WI38 (cell line): Measurements from ENCODE around the gene ZNF197.
"Not testable (repeated sequence)": the region's sequence is repeated elsewhere in the genome, so short reads cannot be mapped to it uniquely, and the experiment has no call there.

Experiments used
- H3K4me3 ChIP-seq: 2 replicates; pipeline ENCODE4 v1.5.1; 2011; ENCODE audit warnings: low read depth, mild to moderate bottlenecking, control low read depth, low read length
- TF ChIP-seq, protein P1 (sequence below): IDR thresholded peaks from 2 replicates; pipeline ENCODE4 v1.5.1; 2012; ENCODE audit warnings: low read depth, mild to moderate bottlenecking, control low read depth, low read length

Gene ZNF197

DNA sequence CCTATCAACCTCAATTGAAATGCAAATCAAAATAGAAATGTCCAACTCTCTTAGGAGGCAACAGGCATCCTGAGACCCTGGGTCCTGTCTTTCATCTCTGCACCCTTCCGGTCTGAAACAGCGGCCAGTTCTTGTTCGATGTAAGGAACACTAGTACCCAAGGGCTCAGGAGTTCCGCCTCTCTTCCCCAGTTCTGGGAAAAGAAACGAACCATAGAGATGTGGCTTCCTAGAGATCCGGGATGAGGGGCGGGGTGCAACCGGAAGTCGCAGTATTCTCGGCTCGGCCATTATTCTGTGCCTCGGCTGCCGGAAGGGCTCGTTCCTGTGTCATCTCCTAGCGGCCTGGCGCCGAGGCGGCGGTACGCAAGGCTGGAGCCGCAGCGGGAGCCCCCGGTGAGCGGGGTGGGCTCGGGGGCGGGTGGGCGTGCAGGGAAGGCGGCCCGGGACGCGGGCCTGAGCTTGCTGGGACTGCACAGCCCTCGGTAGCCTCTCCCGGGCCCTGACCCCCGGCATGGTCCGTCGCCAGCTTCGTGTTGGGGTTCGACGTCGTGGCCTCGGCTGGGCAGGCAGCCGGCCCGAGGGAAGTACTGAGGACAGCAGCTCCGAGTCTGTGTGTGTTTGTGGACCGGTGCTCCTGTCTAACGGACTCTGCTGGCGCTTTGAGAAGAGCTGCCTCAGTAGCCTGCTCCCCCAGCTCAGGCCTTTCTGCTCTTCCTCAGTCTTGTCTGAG is at the start of gene ZNF197:
TSS of gene ZNF197 (plus strand) at position 288 of the 732 bp plus-strand sequence. CDS start 4,119 bp downstream, outside the sequence.
- TF ChIP-seq, protein P1, sequence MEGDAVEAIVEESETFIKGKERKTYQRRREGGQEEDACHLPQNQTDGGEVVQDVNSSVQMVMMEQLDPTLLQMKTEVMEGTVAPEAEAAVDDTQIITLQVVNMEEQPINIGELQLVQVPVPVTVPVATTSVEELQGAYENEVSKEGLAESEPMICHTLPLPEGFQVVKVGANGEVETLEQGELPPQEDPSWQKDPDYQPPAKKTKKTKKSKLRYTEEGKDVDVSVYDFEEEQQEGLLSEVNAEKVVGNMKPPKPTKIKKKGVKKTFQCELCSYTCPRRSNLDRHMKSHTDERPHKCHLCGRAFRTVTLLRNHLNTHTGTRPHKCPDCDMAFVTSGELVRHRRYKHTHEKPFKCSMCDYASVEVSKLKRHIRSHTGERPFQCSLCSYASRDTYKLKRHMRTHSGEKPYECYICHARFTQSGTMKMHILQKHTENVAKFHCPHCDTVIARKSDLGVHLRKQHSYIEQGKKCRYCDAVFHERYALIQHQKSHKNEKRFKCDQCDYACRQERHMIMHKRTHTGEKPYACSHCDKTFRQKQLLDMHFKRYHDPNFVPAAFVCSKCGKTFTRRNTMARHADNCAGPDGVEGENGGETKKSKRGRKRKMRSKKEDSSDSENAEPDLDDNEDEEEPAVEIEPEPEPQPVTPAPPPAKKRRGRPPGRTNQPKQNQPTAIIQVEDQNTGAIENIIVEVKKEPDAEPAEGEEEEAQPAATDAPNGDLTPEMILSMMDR, result no peak
- H3K4me3 ChIP-seq, result peak within 1 kb of the TSS; percentile 83

DNA sequence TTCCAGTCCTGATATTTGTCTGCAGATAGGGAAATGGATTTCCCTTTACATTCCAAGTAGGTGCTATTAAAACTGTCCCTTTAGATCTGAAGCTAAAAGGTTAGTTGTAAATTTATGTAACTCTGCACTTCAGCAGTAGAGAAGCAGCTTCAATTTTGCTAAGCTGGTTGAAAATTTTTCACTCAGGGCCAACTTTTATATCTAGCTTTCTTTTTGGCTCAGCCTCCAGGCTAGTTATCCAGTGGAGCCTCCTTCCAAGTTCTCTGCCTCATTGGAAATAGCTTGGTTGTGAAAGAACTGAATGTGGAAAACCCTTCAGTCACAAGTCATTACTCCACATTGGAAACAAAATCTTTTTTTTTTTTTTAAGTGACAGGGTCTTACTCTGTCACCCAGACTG is 48.2 kb upstream of the ZNF197 start:
- no peak overlapping the region for H3K4me3 ChIP-seq
- TF ChIP-seq, protein P1, result no peak

DNA sequence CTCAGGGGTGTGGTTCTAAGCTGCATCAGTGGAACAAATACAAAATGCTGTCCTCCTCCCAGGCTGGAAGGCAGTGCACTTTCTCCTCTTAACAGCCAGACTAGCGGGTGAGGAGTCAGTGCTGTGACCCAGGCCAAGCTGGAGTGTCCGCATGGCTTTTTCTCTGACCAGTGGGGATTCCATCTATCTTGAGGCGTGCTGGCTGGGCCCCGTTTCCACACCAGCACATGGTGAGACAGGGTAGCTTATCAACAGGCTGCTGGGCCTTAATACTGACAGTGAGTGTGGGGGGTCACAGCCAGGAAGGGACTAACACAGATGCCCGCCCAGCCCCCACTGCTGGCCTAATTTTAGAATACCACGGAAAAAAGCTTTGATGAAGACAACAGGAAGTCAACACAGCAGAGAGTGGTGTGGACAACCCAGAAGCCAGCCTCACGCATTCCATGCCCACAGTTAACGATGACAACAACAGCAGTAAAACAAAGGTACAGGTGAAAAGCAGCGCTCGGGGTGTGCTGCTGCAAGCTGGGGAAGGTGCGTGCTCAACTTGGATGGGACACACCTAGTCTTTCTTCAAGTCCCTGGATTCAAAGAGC is 47.4 kb upstream of the ZNF197 start:
- not testable (repeated sequence) for H3K4me3 ChIP-seq

DNA sequence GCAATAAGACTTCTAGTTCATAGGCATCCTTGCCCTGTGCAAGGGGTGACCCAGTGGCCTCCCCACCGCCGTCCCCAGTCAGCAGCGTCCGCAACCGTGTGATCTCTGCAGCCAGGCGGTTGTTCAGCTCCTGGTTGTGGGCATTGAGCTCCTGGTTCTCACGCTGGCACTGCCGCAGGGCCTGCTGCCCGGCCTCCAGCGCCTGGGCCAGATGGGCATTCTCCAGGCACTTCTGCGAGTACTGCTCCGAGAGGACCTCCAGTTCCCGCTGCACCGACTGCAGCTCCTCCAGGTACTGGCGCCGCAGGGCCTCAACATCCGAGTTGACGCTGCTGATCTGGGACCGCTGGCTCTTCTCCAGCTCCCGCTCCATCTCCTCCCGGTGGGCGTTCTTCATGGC is 46.5 kb upstream of the ZNF197 start:
- not testable (repeated sequence) for H3K4me3 ChIP-seq

DNA sequence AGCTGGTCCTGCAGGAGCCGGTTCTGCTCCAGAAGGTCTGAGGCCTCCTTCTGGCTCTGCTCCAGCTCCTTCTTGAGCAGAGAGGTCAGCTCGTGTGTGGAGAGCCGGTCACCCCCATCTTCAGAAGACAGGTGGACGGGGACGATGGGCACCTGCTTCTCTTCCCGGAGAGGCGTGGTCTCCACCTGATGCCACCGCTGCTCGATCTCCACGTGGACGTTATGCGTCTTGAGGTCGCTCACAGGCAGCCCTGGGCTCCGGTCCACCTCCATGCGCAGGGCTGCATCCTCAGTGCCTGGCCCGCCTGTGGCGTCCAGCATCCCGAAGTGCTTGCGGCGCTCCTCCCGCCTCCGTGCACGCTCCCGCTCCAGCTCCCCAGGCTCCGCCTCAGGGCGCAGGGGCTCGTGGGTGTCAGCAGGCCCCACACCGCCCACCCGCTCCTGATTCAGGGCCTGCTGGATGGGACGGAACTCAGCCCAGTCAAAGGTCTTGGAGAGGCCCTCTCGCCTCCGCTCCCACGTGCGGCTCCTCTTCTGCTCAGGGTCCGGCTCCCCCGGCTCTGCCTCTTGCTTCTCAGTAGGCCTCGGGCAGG is 45.8 kb upstream of the ZNF197 start:
- not testable (repeated sequence) for H3K4me3 ChIP-seq

DNA sequence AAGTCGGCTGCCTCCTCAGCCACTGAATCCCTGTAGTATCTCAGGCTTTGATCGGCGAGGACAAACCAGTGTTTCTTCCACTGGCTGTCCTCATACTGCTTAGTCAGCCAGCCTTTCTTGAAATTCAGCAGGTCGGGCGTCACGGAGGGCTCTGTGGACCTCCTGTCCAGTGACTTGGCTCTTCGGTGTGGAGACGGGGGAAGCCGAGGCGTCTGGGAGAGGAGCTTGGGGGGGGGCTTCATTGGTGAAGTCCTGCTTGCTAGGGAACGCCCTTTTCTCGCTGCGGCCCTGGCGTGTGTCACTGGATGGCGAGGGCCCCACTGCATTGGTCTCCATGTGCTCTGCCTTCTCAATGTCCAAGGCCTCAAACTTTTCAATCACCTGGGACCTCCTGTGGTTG is 45.1 kb upstream of the ZNF197 start:
- not testable (repeated sequence) for H3K4me3 ChIP-seq

DNA sequence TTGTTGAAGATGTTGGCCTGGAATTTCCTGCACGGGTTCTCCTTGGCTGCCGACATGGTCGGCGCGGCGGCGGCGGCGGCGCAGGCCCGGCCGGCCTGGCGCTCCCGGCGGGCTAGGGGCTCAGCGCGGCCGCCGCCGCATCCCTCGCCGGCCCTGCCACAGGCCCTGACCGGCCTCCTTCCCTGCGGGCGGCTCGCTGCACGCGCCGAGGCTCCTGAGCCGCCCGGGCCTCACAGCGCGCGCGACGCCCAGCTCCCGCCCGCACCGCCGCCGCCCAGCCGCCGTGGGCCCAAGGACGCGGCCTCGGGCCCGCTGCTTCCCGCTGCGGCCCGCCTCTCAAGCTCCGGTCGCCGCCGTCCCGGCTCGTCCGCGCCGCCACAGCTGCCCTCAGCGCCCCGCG is 43.9 kb upstream of the ZNF197 start:
- H3K4me3 ChIP-seq, result not testable (repeated sequence)

DNA sequence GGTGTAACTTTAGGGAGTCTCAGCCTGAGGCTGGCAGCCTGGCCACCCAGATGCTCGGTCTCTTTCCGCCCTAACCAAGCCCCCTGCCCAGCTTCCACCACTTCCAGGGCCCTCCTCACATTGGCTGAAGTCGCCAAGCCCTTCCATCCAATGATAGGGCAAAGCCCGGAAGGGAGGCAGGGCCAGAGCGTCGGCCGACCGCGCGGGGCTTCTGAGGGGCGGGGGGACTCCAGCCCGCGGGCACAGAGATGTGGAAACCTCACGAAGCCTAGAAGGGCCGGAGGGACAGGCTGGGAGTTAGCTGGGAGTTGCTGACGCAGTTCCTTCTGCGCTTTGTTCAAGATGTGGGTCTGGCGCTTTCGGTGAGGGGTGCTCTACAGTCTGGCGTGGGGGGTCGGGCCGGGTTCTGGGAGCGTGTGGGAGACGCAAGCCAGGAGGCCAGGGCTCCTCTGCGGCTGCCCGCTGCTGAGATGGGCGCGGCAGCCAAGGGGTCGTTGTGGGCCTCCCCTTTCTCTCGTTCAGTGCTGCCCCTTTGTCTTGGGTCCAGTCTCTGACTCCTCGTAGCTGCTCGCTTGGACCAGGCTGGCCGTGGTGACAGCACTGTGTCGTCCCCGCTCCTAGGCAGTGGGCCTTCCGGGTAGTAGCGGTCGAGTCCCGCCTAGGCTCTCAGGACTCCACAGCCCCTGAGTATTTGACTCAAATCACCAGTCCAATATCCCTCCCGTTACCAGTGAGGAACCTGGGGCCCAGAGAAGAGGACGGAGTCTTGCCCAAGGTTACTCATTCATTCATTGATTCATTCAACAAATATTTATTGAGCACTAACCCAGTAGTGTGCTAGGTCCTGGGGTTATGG is 40.0 kb upstream of the ZNF197 start, which contains the start of gene ZNF660:
TSS of gene ZNF660 (plus strand) at position 319 of the 856 bp plus-strand sequence. CDS start 9,230 bp downstream, outside the sequence.
- TF ChIP-seq, protein P1, result no peak
- H3K4me3 ChIP-seq, result peak within 1 kb of the TSS; percentile 74

DNA sequence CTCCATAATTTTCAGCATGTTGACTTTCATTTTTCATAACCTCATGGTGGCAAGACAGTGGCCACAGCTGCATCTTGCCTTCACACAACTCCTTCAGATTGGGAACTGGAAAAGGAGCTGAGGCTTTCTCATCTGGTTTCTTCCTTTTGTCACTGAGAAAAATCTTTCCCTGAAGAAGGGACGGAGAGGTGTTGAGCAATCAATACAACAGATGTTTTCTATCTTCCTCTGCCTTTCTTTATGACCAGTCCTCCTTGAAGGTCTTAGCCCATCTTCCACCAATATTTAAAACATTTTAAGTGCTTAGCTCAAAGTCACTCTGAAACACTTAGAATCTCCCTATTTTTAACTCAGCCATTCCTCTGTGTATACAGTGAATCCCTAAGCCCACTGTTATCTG is 28.2 kb upstream of the ZNF197 start:
- TF ChIP-seq, protein P1, result no peak
- H3K4me3 ChIP-seq, result no peak overlapping the region
